Adipose tissue (tissue), 3 donors: Measurements from ENCODE around the gene PANX2. TPM values are rescaled to one million over a fixed set of nuclear protein-coding genes. Genes with fewer than 3 reads are reported as not detected.
"Not testable (repeated sequence)": the region's sequence is repeated elsewhere in the genome, so short reads cannot be mapped to it uniquely, and the experiment has no call there.

Experiments
- H3K27ac ChIP-seq: one replicate; pipeline ENCODE4 v1.5.1; 2013; ENCODE audit warnings: low read depth, low read length
- WGBS, 3 donors: extraction: QIAGEN DNeasy Blood & Tissue Kit; methylation state at CpG; one replicate each; pipeline ENCODE4 v1.1.7; 2013; 5-methylcytosine and 5-hydroxymethylcytosine counted together
- polyA plus RNA-seq, 3 donors: library from polyadenylated mRNA; stranded (reverse); fragments of 200-250 nt; gene quantifications; one replicate each; pipeline ENCODE4 v1.2.3, GENCODE V29; 2013
- donor health status: healthy with polysubstance abuse.
- donor health status: Bipolar disorder and iron deficiency.
- donor health status: healthy.

The PANX2 gene
- polyA plus RNA-seq, 3 donors = 0.34 to 0.46 (median 0.36) TPM

GRCh38 chr22:50203288-50203687 lies 32.8 kb downstream of the PANX2 start:
- WGBS, 3 donors = 95 to 100% (median 95%) methylated on average over 1 of the region's 1 CpG
- no peak overlapping the region for H3K27ac ChIP-seq

- WGBS, 3 donors = 78 to 91% (median 82%) methylated on average over 7 of the region's 7 CpGs
- H3K27ac ChIP-seq = no peak overlapping the region
These were observed 34.0 kb downstream of the PANX2 start for GRCh38 chr22:50204571-50204970.

GRCh38 chr22:50204998-50205397 lies 34.5 kb downstream of the PANX2 start:
- WGBS, 3 donors = 76 to 85% (median 77%) methylated on average over 9 of the region's 9 CpGs

GRCh38 chr22:50205781-50206569 lies 35.4 kb downstream of the PANX2 start:
- H3K27ac ChIP-seq = no peak overlapping the region
- WGBS, 3 donors = 91% methylated on average over 45 of the region's 45 CpGs

More at GRCh38 chr22:50204998-50205397, 34.5 kb downstream of the PANX2 start:
- H3K27ac ChIP-seq = not testable (repeated sequence)

GRCh38 chr22:50206599-50206998 lies 36.1 kb downstream of the PANX2 start:
- WGBS, 3 donors = 41 to 48% (median 45%) methylated on average over 10 of the region's 10 CpGs
- H3K27ac ChIP-seq = no peak overlapping the region

- no peak overlapping the region for H3K27ac ChIP-seq
- WGBS, 3 donors = 62 to 69% (median 63%) methylated on average over 23 of the region's 23 CpGs
These were observed 37.0 kb downstream of the PANX2 start for GRCh38 chr22:50207383-50208140.

- 87 to 90% (median 89%) methylated on average over 22 of the region's 22 CpGs for WGBS, 3 donors
- H3K27ac ChIP-seq = no peak overlapping the region
These were observed 38.0 kb downstream of the PANX2 start for GRCh38 chr22:50208430-50208938.

GRCh38 chr22:50208939-50209892 lies 38.7 kb downstream of the PANX2 start:
- 72 to 82% (median 81%) methylated on average over 23 to 31 of the region's 31 CpGs for WGBS, 3 donors

GRCh38 chr22:50209893-50210292 lies 39.4 kb downstream of the PANX2 start:
- WGBS, 3 donors = 58 to 61% (median 61%) methylated on average over 20 of the region's 20 CpGs
- H3K27ac ChIP-seq = no peak overlapping the region

More at GRCh38 chr22:50208939-50209892, 38.7 kb downstream of the PANX2 start:
- no peak overlapping the region for H3K27ac ChIP-seq

GRCh38 chr22:50210378-50211139 lies 40.0 kb downstream of the PANX2 start:
- 88% methylated on average over 32 of the region's 32 CpGs for WGBS, 3 donors
- H3K27ac ChIP-seq = no peak overlapping the region

GRCh38 chr22:50211147-50211546 lies 40.6 kb downstream of the PANX2 start:
- WGBS, 3 donors = 86 to 91% (median 91%) methylated on average over 14 of the region's 14 CpGs
- H3K27ac ChIP-seq = no peak overlapping the region

GRCh38 chr22:50213263-50213662 lies 42.7 kb downstream of the PANX2 start:
- no peak overlapping the region for H3K27ac ChIP-seq
- WGBS, 3 donors = 96 to 98% (median 96%) methylated on average over 9 of the region's 9 CpGs

- H3K27ac ChIP-seq = no peak overlapping the region
- WGBS, 3 donors = 70 to 76% (median 73%) methylated on average over 13 to 17 of the region's 17 CpGs
These were observed 44.9 kb downstream of the PANX2 start for GRCh38 chr22:50215297-50216054.

GRCh38 chr22:50216055-50216683 lies 45.6 kb downstream of the PANX2 start:
- WGBS, 3 donors = 84 to 87% (median 86%) methylated on average over 14 to 15 of the region's 15 CpGs

GRCh38 chr22:50216684-50217520 lies 46.4 kb downstream of the PANX2 start:
- WGBS, 3 donors = 94 to 98% (median 94%) methylated on average over 57 of the region's 57 CpGs

More at GRCh38 chr22:50216055-50216683, 45.6 kb downstream of the PANX2 start:
- no peak overlapping the region for H3K27ac ChIP-seq

More at GRCh38 chr22:50216684-50217520, 46.4 kb downstream of the PANX2 start:
- H3K27ac ChIP-seq = no peak overlapping the region
